ENCODE data around the gene ANAPC16. TPM values are rescaled to one million over a fixed set of nuclear protein-coding genes. Genes with fewer than 3 reads are reported as not detected.

The ANAPC16 gene
- total RNA-seq (2014; rRNA removed; shearing (Covaris generic)): 20.0 and 25.0 TPM in 2 replicates

DNA sequence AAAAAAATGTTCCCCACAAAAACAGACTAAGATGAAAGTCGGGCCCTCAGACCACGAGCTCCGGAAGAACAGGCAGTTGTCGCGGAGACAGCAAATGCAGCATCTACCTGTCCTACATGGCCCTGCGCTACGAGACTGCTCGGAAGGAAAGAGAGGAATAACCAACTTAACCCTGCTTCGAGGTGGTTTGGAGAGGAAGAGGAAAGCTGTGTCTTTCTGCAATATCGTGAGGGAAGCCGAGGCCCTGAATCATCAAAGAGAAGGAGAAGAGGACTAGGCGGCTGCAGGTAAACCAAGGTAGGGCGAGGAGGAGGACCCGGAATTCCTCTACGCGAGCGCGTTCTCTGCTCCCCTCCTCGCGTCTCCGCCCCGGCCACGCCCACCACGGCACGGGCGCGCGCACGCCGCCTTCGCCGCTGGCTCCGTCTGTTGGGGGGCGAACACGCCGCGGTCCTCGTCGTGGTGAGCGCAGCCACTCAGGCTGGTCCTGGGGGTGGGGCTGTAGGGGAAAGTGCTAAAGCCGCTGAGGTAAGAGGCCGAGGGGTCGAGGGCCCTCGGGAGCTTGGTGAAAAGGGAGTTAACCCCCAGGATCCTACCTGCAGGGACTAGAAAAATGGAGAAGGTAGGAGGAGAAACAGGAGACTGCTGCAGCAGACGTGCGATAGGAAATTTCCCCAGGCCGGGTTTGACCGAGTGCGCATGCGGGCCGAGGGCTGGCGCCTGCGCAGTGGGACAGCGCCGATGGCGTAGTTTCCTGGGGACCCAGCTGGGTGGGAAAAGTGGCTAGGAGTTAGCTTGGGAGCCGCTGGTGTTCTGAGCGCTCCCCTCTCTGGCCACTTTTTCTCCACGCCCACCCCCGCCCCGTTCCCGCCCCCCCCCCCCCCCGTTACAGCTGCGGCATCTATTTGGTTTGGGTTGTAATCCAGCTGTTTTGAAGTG is at the start of gene ANAPC16, which contains the start of gene ASCC1:
Gene ANAPC16 (plus strand): TSS at position 402 of the 939 bp plus-strand sequence. CDS start 7,903 bp downstream, outside the sequence.
Gene ASCC1 (minus strand): TSS at position 666 of the 939 bp plus-strand sequence. CDS start 2,978 bp downstream, outside the sequence.

DNA sequence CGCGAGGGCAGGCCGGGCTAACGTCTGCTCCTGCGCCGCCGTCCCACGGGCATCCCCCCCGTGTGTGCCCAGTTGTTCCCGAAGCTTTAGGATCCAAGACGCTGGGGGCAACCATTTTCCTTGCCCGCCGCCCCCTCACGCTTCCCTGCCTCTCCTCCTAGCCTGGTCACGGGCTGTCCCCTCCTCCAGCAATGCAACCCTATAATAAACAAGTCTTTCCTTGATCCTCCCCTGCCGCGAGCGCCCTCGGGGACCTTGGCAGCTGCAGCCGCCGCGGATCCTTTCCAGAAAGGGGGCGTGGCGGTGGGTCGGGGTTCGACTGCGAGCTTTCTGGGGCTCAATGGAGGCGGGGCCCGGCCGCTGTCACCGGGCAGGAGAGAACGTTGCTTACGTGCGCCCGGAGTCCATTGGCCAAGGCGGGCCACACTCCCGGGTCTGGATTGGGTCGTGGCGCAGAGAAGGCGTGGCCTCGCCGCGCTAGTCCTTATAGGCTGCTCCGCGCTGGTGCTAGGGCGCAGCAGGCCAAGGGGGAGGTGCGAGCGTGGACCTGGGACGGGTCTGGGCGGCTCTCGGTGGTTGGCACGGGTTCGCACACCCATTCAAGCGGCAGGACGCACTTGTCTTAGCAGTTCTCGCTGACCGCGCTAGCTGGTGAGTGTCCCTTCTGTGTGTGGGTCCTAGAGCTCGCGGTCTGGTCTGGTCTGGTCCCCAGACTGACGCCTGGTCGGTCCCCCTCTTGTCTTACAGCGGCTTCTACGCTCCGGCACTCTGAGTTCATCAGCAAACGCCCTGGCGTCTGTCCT is 57.8 kb downstream of the ANAPC16 start, which contains the start of gene DDIT4:
Gene DDIT4 (plus strand): TSS at position 515 of the 803 bp plus-strand sequence. CDS start 293 bp downstream, outside the sequence.

Small RNAs within 50 kb of the gene (small RNA-seq; reads per million reads assigned to genes)
- not detected for gene RF00019
- gene RF00340: not detected

Other genes starting within 250 kb of the ANAPC16 start
- 0.75 and 0.85 TPM in 2 replicates for gene SPOCK2, start 127.5 kb upstream of the ANAPC16 start, total RNA-seq (2014; rRNA removed; shearing (Covaris generic))
- gene ASCC1, start 264 bp downstream of the ANAPC16 start, total RNA-seq (2014; rRNA removed; shearing (Covaris generic)): 15.2 and 21.6 TPM in 2 replicates
- 264 and 326 TPM in 2 replicates for gene DDIT4, start 57.9 kb downstream of the ANAPC16 start, total RNA-seq (2014; rRNA removed; shearing (Covaris generic))
- 35.9 and 40.6 TPM in 2 replicates for gene DNAJB12, start 138.9 kb downstream of the ANAPC16 start, total RNA-seq (2014; rRNA removed; shearing (Covaris generic))